Esophagus muscularis mucosa (tissue), 4 donors: ENCODE data around the gene CAPN1. TPM values are rescaled to one million over a fixed set of nuclear protein-coding genes. Genes with fewer than 3 reads are reported as not detected.

Source experiments
- DNase-seq: peaks from one replicate; pipeline ENCODE4 v3.0.0-alpha.2; 2017; ENCODE audit errors: extremely low spot score
- H3K27ac ChIP-seq, 4 donors: fragments of 200-600 bp; sonication (generic); replicated peaks in 1 of 4; 1 replicate in 3 of 4; 2 replicates in 1 of 4; pipeline ENCODE4 v1.5.1; 2016 to 2019; ENCODE audit warnings: mild to moderate bottlenecking in 1 of 4
- H3K27me3 ChIP-seq, 4 donors: fragments of 200-600 bp; sonication (generic); one replicate each; pipeline versions ENCODE4 v1.5.1 to v1.6.0; 2016 to 2019
- H3K36me3 ChIP-seq, 4 donors: fragments of 200-600 bp; sonication (generic); one replicate each; pipeline ENCODE4 v1.5.1; 2016 to 2019
- H3K4me1 ChIP-seq, 4 donors: fragments of 200-600 bp; sonication (generic); one replicate each; pipeline ENCODE4 v1.5.1; 2016 to 2019
- H3K4me3 ChIP-seq, 4 donors: fragments of 200-600 bp; sonication (generic); 1 replicate in 2 of 4; 2 replicates in 2 of 4; pipeline ENCODE4 v1.5.1; 2016 to 2019; ENCODE audit warnings: mild to moderate bottlenecking in 4 of 4, moderate library complexity in 1 of 4
- H3K9me3 ChIP-seq, 4 donors: fragments of 200-600 bp; sonication (generic); 1 replicate in 3 of 4; 2 replicates in 1 of 4; pipeline ENCODE4 v1.5.1; 2016 to 2019
- EP300 ChIP-seq: sonication (generic); formaldehyde crosslinking; IDR thresholded peaks from one replicate; pipeline ENCODE4 v1.6.1; 2017; ENCODE audit warnings: antibody characterized with exemption
- POLR2A ChIP-seq: fragments of 450-650 bp; IDR thresholded peaks from one replicate; pipeline ENCODE4 v1.6.1; 2017; ENCODE audit warnings: antibody characterized with exemption, moderate library complexity, mild to moderate bottlenecking, low read depth
- POLR2AphosphoS5 ChIP-seq, 2 donors: sonication (generic); formaldehyde crosslinking; IDR thresholded peaks; one replicate each; pipeline ENCODE4 v1.6.1; 2017; ENCODE audit warnings: antibody characterized with exemption in 2 of 2
- WGBS: methylation state at CpG from one replicate; pipeline ENCODE4 v1.1.5; 2018; 5-methylcytosine and 5-hydroxymethylcytosine counted together
- intact Hi-C: fragments of 100-400 bp; cut with DNase I; formaldehyde crosslinking; loops from one replicate; pipeline ENCODE4 v1.15.1; 2023
- total RNA-seq, 4 donors: library from RNA; depleted of rRNA; stranded (reverse); fragments of >200 nt; gene quantifications; one replicate each; pipeline versions ENCODE4 v1.1.0 to v1.2.1, GENCODE V29; 2016
- TF ChIP-seq, protein P1 (sequence below), 3 experiments: fragments of 200-600 bp in 2 of 3; fragments of 450-650 bp in 1 of 3; sonication (generic) in 2 of 3; IDR thresholded peaks; one replicate each; pipeline ENCODE4 v1.5.1; 2017 to 2019; ENCODE audit warnings: antibody characterized with exemption in 3 of 3, mild to moderate bottlenecking in 2 of 3, moderate library complexity in 1 of 3

The CAPN1 gene
- total RNA-seq, 4 donors from 2014 or later, result 95.9 to 246 (median 167) TPM

DNA sequence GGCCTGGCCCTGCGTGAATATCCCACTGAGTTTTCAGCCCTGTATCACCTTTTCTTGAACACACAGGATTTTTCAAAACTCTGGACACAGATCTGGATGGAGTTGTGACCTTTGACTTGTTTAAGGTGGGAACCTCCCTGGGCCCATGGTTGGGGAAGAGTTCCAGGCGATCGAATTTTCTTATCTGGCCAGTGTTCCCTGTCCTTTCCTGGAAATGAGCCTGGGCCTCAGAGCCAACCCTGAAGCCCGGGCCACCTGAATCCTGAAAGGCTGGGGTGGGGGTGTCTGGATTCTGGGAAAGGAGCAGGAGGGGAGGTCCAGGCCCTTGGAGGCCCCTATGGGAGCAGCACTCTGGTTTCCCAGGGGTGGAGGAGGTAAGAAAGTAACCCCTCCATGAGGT lies 29.0 kb downstream of the CAPN1 start:
- TF ChIP-seq POLR2A (no peak), POLR2AphosphoS5 (IDR thresholded peaks at IDR 0.05) (no peak), EP300 (no peak)
- TF ChIP-seq, protein P1, sequence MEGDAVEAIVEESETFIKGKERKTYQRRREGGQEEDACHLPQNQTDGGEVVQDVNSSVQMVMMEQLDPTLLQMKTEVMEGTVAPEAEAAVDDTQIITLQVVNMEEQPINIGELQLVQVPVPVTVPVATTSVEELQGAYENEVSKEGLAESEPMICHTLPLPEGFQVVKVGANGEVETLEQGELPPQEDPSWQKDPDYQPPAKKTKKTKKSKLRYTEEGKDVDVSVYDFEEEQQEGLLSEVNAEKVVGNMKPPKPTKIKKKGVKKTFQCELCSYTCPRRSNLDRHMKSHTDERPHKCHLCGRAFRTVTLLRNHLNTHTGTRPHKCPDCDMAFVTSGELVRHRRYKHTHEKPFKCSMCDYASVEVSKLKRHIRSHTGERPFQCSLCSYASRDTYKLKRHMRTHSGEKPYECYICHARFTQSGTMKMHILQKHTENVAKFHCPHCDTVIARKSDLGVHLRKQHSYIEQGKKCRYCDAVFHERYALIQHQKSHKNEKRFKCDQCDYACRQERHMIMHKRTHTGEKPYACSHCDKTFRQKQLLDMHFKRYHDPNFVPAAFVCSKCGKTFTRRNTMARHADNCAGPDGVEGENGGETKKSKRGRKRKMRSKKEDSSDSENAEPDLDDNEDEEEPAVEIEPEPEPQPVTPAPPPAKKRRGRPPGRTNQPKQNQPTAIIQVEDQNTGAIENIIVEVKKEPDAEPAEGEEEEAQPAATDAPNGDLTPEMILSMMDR (IDR thresholded peaks at IDR 0.05), result no peak
- Histone ChIP-seq H3K4me3 (no peak overlapping the region), H3K27ac (no peak overlapping the region), H3K27me3 (no peaks in the 10 kb centered on the region), H3K4me1 (peaks cover 0 to 5% (median 0%) of the 10 kb centered on the region in 4 donors), H3K9me3 (no peaks in the 10 kb centered on the region), H3K36me3 (peaks cover 59 to 70% (median 66%) of the 10 kb centered on the region in 4 donors)
- intact Hi-C loops, result no loop called here
- DNase-seq, result no peak
- 96% methylated on average over 4 of the region's 4 CpGs for WGBS

DNA sequence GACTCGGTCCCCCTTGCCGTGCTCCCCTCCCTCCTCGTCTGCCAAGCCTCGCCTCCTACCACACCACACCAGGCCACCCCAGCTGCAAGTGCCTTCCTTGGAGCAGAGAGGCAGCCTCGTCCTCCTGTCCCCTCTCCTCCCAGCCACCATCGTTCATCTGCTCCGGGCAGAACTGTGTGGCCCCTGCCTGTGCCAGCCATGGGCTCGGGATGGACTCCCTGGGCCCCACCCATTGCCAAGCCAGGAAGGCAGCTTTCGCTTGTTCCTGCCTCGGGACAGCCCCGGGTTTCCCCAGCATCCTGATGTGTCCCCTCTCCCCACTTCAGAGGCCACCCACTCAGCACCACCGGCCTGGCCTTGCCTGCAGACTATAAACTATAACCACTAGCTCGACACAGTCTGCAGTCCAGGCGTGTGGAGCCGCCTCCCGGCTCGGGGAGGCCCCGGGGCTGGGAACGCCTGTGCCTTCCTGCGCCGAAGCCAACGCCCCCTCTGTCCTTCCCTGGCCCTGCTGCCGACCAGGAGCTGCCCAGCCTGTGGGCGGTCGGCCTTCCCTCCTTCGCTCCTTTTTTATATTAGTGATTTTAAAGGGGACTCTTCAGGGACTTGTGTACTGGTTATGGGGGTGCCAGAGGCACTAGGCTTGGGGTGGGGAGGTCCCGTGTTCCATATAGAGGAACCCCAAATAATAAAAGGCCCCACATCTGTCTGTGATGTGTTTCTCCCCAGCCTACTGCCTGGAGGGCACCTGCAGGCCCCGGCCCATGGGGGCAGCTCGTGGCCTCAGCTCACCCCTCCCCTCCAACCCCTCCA lies 29.8 kb downstream of the CAPN1 start:
- Histone ChIP-seq H3K4me1 (peaks cover 0 to 5% (median 0%) of the 10 kb centered on the region in 4 donors), H3K27ac (no peak overlapping the region), H3K36me3 (peaks cover 52 to 62% (median 59%) of the 10 kb centered on the region in 4 donors), H3K4me3 (no peak overlapping the region), H3K9me3 (no peaks in the 10 kb centered on the region), H3K27me3 (no peaks in the 10 kb centered on the region)
- intact Hi-C loops, result no loop called here
- 73% methylated on average over 29 of the region's 29 CpGs for WGBS
- DNase-seq, result no peak
- TF ChIP-seq POLR2A, result no peak
- TF ChIP-seq POLR2AphosphoS5 (IDR thresholded peaks at IDR 0.05), result no peak
- no peak for TF ChIP-seq EP300
- TF ChIP-seq, protein P1 (IDR thresholded peaks at IDR 0.05), result no peak

DNA sequence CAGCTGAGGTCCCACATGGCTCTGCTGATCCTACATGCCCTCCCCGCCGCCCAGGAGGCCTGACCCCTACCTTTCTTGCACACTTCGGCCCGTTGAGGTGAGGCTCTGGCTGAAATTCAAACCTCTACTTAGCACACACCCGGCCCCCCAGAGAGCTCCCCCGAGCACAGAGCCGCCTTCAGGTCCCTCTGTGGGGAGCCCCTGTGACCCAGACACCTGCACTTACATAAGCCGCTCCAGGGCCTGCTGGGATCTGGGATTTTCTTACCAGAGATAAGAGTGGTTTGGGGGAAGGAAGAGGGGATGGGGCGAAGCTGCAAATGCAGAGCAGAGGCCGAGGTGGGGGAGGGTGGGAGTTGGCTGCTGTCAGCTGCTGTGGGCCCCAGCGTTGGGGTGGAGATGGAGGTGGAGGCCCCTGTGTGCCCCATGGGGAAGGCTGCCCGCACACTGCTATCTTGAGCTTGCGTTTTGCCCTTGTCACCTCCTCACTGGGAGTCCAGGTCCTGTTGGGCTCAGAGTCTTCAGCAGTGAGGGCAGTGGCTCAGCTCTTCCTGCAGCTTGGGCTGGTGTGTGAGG lies 30.6 kb downstream of the CAPN1 start:
- no peak for DNase-seq
- Histone ChIP-seq H3K36me3 (peaks cover 43 to 54% (median 51%) of the 10 kb centered on the region in 4 donors), H3K9me3 (no peaks in the 10 kb centered on the region), H3K4me3 (no peak overlapping the region), H3K27me3 (no peaks in the 10 kb centered on the region), H3K27ac (no peak overlapping the region), H3K4me1 (peaks cover 0 to 5% (median 0%) of the 10 kb centered on the region in 4 donors)
- intact Hi-C loops, result no loop called here
- WGBS, result 68% methylated on average over 13 of the region's 13 CpGs
- TF ChIP-seq POLR2A, result no peak
- TF ChIP-seq, protein P1 (IDR thresholded peaks at IDR 0.05), result no peak
- no peak for TF ChIP-seq EP300
- no peak for TF ChIP-seq POLR2AphosphoS5 (IDR thresholded peaks at IDR 0.05)

DNA sequence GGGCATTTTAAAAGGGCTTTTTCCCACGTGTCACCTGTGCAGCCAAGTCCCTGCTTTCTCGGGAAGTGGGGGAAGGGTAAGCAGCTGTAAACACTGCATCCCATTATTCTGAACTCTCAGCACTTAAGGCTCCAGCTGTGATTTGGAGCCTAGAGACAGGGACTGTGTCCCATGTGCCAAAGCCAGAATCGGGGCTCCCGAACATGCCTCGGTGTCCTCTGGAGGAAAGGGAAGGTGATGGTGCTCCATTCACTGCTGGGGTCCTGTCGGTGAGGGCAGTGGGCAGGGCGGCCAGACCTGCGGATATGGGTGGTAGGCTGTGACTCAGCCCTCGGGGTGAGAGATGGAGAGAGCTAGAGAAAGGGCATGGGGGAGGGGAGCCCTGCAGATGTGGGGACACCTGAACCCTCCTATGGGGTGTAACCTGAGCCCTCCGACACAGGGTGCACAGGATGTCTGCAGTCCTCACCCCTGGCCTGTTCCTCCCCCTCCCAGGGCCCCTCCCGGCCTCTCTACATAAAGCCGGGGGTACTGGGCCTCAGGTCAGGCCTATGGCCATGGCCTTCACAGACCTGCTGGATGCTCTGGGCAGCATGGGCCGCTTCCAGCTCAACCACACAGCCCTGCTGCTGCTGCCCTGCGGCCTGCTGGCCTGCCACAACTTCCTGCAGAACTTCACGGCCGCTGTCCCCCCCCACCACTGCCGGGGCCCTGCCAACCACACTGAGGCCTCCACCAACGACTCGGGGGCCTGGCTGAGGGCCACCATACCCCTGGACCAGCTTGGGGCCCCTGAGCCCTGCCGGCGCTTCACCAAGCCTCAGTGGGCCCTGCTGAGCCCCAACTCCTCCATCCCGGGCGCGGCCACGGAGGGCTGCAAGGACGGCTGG lies 31.8 kb downstream of the CAPN1 start:
- 49% methylated on average over 11 of the region's 26 CpGs for WGBS
- no peaks in the 10 kb centered on the region for H3K27me3 ChIP-seq
- no peaks in the 10 kb centered on the region for H3K9me3 ChIP-seq
- H3K36me3 ChIP-seq, result peaks cover 35 to 42% (median 39%) of the 10 kb centered on the region in 4 donors
- H3K4me3 ChIP-seq, result no peak overlapping the region
- intact Hi-C loops, result no loop called here
- no peak overlapping the region for H3K27ac ChIP-seq
- no peak for DNase-seq
- no peak for TF ChIP-seq EP300
- no peak for TF ChIP-seq POLR2A
- TF ChIP-seq, protein P1 (IDR thresholded peaks at IDR 0.05), result no peak
- no peak for TF ChIP-seq POLR2AphosphoS5 (IDR thresholded peaks at IDR 0.05)
- H3K4me1 ChIP-seq, result peaks cover 0 to 5% (median 0%) of the 10 kb centered on the region in 4 donors
